EL (cell line): Measurements from ENCODE around the gene OVOL3.
"Not testable (repeated sequence)": the region's sequence is repeated elsewhere in the genome, so short reads cannot be mapped to it uniquely, and the experiment has no call there.

Source experiments
- DNase-seq: peaks from one replicate; pipeline ENCODE4 v3.0.0-alpha.2; 2016

OVOL3 gene

DNA sequence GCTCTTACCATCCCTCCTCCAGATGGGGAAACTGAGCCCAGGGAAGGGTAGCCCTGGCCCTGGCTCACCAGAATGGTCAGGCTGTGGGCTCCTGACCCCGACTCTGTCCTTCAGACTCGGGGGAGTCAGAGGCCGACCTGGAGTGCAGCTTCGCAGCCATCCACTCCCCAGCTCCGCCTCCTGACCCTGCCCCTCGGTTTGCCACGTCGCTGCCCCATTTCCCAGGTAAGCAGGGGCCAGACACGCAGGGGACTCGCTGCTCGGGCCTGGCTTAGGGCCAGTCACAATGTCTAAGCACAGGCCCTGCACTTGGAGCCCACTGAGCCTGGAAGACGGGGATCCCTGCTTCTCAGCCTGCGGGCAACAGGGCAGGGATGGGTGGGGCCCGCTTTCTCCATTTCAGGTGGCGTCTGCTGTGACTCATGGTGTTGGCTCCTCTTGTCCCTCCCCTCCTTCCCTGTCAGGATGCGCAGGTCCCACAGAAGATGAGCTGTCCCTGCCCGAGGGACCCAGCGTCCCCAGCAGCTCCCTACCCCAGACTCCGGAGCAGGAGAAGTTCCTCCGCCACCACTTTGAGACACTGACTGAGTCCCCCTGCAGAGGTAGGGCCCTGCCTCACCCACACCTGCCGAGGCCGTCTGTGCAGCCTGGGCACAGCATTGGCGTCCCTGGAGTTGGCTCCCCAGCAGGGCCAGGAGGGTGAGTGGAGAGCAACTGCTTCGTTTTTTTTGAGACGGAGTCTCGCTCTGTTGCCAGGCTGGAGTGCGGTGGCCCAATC is 9.2 kb upstream of the OVOL3 start:
- DNase-seq, result no peak

DNA sequence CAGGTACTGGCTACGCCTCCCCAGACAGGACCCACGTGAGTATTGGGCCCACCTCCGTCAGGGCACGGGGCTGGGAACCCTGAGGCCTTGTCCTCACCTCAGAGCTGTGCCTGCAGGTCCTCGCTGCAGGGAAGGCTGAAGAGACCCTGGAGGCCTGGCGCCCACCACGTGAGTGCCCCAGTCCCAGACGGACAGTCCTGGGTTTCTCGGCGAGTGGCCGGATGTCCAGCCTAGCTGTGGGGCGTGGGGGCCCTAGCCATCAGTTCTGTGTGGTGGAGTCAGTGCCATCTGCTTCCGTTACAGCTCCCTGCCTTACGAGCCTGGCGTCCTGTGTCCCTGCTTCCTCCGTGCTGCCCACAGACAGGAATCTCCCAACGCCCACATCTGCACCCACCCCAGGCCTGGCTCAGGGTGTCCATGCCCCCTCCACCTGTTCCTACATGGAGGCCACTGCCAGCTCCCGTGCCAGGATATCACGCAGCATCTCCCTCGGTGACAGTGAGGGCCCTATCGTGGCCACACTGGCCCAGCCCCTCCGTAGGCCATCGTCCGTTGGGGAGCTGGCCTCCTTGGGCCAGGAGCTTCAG is 7.8 kb upstream of the OVOL3 start:
- DNase-seq, result no peak

DNA sequence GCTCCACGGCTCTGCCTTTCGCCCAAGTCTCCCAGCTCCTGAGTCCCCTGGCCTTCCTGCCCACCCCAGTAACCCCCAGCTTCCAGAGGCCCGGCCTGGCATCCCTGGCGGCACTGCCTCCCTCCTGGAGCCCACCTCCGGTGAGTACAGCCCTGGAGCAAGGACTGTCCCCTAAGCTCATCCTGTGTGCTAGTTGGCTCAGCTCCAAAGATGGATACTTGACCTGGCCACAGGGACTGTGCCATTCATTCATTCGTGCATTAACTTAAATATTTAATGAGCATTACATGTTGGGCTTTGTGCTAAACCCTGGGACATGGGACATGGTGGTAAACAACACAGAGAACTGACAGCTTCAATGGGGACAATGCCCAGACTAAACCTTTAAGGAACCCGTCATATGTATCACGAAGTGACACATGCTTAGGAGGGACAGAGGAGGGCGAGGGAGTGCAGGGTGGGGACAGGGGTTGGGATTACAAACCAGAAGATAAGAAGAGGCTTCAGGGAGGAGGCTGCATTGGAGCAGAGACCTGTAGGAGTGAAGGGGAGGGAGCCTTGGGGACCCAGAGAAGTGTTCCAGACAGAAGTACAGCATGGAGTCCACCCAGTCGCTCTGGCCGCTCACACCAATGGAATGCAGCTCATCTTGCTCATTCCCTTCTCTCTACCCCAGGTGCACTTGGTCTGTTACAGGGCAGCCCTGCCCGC is 6.9 kb upstream of the OVOL3 start:
- peak; percentile 33 for DNase-seq

DNA sequence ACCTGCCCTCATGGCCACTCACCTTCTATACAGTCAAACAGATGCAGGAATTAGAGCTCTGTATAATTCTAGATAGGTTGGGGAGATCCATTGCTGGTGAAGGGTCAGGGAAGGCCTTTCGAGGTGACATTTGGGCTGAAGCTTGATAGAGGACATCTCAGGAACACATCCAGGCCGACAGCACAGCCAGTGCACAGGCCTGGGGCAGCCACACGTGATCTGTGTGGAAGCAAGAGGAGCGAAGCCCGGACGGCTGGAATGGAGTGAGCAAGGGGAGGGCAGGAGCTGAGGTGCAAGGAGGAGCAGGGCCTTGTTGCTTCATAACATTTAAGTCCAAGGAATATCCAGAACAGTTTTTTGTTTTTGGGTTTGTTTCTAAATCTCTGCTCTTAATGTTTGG is 4.5 kb upstream of the OVOL3 start:
- no peak for DNase-seq

DNA sequence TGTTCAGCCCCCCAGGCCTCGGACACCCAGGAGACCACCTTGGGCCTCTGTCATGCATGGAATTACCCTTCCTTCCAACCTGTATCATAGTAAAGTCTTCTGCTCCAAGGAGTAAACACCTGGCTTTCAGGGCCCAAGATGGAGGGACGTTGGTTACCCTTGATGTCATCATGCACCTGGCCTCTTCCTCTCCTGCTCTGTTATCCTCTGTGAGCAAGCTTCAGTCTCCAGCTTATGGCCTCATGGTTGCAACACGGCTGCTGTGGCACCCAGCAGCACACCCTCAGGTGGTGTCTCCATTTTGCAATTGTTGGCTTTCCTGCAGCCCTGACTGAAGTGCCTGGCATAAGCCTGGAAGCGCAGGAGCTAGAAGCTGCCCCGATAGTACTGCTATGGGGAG is 4.0 kb upstream of the OVOL3 start:
- DNase-seq, result no peak

DNA sequence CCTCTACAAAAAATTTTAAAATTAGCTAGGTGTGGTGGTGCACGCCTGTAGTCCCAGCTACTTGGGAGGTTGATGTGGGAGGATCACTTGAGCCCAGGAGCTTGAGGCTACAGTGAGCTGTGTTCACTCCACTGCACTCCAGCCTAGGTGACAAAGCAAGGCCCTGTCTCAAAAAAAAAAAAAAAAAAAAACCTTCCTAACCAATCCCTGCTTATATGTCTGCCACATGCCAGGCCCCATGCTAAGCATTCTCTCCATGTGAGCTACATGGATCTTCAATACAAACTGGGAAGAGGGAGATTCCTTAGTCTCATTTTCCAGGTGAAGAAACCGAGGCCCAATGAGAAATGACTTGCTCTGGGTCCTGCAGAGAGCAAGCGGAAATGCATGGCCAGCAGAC is 2.3 kb upstream of the OVOL3 start:
- DNase-seq, result no peak

DNA sequence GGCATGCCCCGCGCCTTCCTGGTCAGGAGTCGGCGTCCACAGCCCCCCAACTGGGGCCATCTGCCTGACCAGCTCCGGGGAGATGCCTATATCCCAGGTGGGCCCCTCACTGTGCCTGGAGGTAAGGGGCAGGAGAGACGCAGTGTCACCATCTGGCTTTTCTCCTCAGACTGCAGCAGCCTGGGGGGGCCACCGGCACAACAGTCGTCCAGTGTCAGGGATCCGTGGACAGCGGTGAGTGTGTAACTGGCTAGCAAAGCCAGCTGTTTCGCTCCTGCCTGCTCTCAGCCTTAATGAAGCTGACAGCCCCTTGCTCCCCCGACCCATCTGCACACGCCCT is 227 bp downstream of the OVOL3 start:
- DNase-seq, result no peak

DNA sequence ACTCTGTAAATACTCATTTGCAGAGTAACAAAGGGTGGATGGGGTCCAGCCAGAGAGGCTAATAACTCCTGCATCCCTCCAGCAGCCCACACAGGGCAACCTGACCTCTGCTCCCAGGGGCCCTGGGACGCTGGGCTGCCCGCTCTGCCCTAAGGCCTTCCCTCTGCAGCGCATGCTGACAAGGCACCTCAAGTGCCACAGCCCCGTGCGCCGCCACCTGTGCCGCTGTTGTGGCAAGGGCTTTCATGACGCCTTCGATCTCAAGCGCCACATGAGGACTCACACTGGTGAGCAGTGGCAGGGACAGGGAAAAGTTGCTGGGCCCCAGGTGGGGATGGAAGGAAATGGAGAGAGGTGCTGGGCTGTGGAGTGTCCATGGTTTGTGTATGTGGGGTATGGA is 1.7 kb downstream of the OVOL3 start:
- no peak for DNase-seq

DNA sequence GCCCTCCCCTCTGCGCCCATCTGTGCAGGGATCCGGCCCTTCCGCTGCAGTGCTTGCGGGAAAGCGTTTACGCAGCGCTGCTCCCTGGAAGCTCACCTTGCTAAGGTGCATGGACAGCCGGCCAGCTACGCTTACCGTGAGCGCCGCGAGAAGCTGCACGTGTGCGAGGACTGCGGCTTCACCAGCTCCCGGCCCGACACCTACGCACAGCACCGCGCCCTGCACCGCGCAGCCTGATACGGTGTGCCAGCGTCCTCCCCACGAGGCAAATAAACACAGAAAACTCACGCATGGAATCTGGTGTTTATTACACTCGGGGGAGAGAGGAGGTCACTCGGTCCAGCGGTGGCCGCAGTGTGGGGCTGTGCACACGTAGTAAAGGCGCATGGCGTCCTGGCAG is 2.5 kb downstream of the OVOL3 start:
- DNase-seq, result no peak

DNA sequence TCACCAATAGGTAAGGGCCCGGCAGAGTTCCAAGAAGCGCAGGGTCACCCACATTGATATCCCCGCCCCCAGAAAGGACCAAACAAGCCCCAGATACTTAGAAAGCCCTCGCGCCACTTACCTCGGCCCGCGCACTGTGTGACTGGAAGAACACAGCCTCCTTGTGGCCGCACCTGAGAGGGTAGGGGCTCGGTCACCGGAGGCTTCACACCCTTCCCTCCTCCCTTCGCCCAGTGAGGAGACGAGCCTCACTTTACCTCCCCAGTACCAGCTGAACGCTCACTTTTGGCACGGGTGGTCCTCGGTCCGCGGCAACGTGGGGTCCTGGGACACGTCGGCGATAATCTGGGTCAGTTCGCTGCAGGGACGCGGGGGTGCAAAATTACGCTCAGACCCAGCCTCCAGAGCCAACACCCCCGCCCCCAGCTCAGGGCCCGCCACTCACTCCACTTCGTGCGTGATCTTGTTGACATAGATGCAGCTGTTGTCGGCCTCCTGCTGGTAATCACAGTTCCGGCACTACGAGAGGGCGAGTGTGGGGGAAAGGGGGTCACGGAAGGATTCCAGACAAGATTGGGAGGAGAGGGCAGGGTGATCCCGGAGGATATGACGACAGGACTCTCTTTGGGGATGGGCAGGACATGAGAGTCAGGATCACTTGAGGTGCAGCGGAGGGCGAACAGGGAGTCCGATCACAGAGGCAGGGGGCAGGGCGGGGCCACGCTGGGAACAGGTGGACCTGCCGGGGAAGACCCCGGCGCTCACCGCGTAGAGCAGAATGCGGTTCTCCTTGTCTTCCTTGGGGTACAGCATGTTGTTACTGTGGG is 3.2 kb downstream of the OVOL3 start:
- peak; percentile 49 for DNase-seq

DNA sequence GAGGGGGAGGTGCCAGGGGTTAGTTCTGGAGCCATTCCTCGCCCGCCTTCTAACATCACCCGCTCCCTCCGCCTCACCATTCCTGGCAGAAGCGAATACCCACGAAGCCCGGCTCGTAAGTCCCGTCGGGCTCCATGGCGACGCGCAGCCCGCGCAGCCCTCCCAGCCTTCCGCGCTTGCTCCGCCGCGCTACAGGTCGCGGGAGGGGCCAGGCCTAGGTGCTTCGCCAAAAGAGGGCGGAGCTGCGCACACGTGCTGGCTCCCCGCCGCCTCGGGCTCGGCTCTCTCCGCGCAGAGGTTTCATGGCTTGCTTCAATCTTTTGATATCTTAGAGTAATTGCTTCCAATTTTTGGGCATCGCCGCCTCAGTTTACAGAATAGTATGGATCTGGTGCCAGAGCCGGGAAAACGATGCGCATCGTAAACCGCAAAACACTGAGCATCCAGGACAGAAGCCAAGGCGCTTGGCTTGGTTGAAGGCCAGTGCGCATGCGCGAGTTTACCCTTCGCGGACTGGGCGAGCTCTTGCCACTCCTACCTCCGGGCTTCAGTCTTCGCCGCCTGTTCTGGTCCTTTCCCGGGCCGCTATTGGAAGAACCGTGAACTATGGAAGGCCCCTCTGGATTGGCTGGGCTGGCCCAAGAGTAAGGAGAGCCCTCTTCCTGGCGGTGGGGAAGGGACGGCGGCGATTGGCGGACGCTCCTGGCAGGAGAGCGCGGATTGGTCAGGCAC is 3.9 kb downstream of the OVOL3 start, which contains the start of gene POLR2I:
Gene POLR2I (minus strand): TSS at position 155 of the 732 bp plus-strand sequence. CDS start 19 bp downstream, at position 136.
- peak; percentile 100 for DNase-seq

DNA sequence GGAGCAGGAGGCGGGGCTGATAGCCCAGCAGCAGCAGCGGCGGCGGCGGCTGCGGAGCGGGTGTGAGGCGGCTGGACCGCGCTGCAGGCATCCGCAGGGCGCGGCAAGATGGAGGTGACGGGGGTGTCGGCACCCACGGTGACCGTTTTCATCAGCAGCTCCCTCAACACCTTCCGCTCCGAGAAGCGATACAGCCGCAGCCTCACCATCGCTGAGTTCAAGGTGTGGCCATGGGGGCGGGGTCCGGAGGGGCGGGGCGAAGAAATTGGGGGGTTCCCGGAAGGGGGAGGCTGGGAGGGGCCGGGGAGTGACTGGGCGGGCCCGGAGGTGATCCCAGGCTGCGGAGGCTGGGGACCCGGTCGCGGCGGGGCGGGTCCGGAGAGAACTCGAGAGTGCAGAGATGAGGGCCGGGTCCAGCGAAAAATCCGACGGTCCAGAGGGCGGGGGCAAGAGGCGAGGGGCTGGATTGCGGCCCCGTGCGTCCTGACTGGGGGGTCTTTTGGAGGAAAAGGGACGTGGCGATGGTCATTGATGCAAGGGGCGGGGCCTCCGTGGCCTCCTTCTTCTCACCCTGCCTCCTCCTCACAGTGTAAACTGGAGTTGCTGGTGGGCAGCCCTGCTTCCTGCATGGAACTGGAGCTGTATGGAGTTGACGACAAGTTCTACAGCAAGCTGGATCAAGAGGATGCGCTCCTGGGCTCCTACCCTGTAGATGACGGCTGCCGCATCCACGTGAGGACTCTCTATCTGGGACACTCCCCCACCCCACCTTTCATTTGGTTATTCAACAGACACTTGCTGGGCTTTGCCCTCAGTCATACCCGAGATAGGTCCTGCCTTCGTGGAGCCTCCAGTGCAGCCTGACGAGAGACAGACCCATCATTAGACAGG is 4.8 kb downstream of the OVOL3 start, which contains the start of gene TBCB:
Gene TBCB (plus strand): TSS at position 16 of the 891 bp plus-strand sequence. CDS start 93 bp downstream, at position 109.
- DNase-seq, result no peak

DNA sequence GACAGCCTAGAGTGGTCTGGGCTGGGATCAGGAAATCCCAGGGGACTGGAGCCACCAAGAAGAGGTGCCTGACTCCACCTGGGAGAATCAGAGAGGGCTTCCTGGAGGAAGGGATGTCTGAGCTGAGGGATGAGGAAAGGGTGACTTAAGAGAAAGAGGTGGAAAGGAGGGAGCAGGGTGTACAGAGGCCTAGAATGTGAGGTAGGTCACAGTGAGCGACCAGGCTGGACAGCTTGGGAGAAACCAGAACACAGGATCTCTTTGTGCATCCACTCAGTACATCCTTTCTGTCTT is 5.3 kb downstream of the OVOL3 start:
- no peak for DNase-seq

DNA sequence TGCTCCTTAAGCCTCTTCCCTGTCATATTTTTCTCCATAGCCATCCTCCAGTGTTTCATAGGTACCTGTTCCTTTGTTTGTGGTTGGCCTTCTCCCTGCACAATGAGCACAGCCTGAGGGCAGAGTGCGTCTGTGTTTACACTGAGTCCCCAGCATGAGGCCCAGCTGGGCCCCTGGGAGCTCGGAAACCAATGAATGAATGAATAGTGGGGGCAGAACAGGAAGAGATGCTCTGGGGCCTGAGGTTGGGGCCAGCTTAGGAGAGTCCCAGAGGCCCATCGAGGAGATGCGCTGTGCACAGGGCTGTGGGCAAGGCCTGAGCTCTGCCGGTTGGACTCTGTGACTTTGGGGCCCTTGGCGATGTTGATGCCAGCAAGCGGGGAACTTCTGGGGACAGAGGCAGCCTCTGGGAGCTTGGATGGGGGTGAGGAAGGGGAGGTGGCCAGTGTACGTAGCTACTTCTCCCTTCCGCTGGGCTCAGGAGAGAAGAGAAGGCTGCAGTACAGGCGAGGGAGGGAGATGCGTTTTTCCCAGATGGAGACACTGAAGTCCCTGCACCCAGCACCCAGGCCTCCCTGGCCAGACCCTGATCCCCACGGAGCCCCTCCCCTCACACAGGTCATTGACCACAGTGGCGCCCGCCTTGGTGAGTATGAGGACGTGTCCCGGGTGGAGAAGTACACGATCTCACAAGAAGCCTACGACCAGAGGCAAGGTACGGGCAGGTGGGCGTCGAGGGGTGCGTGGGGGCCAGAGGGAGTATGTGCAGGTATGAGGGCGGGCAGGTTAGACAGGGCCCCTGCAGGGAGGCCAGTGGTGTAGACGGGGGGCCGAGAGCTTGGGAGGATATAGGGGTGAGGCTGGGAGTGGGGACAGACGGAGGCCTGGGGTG is 9.4 kb downstream of the OVOL3 start:
- no peak for DNase-seq

DNA sequence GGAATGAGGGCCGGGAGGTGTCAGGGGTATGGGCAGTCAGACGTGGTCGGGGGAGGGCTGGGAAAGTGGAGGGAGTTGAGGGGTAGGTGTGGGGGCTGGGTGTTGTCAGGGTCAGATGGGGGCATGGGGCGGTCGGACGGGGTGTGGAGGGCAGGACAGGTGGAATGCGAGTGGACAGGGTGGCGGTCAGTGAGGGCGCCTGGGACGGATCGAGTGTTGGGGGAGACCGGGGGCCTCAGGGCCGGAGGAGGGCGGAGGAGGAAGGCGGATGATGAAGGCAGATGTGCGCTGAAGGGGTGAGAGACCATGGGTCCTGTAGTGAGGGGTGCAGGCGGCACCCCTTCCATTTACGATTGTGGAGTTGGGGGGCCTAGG is 10.0 kb downstream of the OVOL3 start:
- DNase-seq, result no peak

DNA sequence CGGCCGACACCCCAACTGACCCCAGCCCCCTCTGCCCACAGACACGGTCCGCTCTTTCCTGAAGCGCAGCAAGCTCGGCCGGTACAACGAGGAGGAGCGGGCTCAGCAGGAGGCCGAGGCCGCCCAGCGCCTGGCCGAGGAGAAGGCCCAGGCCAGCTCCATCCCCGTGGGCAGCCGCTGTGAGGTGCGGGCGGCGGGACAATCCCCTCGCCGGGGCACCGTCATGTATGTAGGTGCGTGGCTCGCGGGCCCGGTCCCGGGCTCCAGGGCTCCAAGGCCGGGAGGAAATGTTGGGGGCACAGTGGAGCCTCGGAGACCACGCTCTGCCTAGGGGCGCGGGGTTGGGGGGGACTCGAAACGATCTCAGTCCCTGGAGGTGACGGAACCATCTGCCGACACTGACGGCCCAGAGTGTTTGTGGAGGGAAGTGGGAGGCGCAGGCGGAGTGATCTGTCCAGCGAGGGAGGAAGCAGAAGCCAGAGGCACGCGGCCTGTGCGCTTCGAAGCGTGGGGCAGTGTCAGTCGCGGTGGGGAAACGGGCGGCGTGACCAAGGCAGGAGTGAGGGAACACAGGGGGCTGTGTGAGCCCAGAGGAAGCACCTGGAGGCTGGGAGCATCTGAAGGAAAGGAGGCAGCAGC is 10.7 kb downstream of the OVOL3 start:
- no peak for DNase-seq

DNA sequence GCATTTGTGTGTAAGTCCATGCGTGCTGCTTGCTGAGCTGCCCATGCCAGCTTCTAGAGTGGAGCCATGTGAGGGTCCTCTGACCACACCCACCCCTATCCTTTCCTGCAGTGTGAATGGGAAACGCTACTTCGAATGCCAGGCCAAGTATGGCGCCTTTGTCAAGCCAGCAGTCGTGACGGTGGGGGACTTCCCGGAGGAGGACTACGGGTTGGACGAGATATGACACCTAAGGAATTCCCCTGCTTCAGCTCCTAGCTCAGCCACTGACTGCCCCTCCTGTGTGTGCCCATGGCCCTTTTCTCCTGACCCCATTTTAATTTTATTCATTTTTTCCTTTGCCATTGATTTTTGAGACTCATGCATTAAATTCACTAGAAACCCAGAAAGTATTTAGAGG is 14.6 kb downstream of the OVOL3 start:
- DNase-seq, result no peak

DNA sequence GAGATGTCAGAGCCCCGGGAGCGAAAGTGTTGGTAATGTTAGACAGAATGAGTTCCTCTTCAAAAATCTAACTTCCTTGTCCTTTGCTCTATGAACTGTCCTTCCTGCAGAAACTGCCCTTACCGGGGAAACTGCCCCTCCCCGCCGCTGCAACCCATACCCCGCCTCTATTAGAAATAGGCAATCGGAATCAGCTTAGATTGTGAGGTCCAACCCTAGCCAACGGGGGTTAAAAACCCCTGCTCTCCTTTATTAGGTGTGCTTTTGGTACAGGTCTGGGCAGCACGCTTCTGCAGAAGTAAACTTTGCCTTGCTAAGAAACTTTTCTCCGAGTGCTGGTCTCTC is 17.4 kb downstream of the OVOL3 start:
- no peak for DNase-seq

DNA sequence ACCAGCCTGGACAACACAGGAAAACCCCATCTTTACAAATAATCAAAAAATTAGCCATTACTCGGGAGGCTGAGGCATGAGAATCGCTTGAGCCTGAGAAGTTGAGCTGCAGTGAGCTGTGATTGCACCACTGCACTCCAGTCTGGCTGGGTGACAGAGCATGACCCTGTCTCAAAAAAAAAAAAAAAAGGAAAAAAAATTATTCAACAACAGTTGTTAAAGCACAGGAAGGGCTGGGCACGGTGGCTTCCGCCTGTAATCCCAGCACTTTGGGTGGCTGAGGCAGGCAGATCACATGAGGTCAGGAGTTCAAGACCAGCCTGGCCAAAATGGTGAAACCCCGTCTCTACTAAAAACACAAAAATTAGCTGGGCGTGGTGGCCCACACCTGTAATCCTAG is 20.3 kb downstream of the OVOL3 start:
- DNase-seq, result not testable (repeated sequence)

DNA sequence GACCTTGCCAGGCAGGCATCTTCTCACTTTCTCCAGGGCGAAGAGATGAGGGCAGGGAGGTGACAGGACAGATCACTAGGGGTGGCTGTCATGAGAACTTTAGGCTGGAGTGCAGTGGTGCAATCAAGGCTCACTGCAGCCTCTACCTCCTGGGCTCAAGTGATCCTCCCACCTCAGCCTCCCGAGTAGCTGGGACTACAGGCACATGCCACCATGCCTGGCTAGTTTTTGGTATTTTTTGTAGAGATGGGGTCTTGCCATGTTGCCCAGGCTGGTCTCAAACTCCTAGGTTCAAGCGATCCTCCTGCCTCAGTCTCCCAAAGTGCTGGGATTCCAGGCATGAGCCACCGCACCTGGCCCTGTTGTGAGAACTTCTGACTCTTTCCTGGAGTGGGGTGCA is 23.9 kb downstream of the OVOL3 start:
- DNase-seq, result not testable (repeated sequence)
